GM23338 (cell line): ENCODE measurements around the gene MAST3. TPM values are rescaled to one million over a fixed set of nuclear protein-coding genes. Genes with fewer than 3 reads are reported as not detected.

Experiments
- ATAC-seq: fragments of 200-7000 bp; cut with Tn5 transposase; 3 replicates; pipeline ENCODE4 v1.9.1; 2020
- DNase-seq: peaks from one replicate; pipeline ENCODE4 v3.0.0-alpha.2; 2015; ENCODE audit warnings: low spot score
- H2AFZ ChIP-seq: fragments of 200-600 bp; sonication (generic); 2 replicates; pipeline ENCODE4 v1.8.0; 2016; ENCODE audit warnings: antibody characterized with exemption, mild to moderate bottlenecking, moderate library complexity
- H3F3A ChIP-seq: fragments of 200-600 bp; sonication (generic); replicated peaks from 2 replicates; pipeline ENCODE4 v1.8.0; 2017; ENCODE audit warnings: antibody characterized with exemption, mixed run types, low read depth
- H3K27ac ChIP-seq: fragments of 200-600 bp; sonication (generic); 2 replicates; pipeline ENCODE4 v1.6.1; 2016; ENCODE audit warnings: low read depth
- H3K27me3 ChIP-seq: fragments of 200-600 bp; sonication (generic); 2 replicates; pipeline ENCODE4 v1.8.0; 2016; ENCODE audit warnings: mild to moderate bottlenecking, mixed run types, moderate library complexity; ENCODE audit not compliant: insufficient read depth
- H3K36me3 ChIP-seq: fragments of 200-600 bp; sonication (generic); 2 replicates; pipeline ENCODE4 v1.8.0; 2016; ENCODE audit warnings: mild to moderate bottlenecking; ENCODE audit not compliant: insufficient read depth
- H3K4me1 ChIP-seq: fragments of 200-600 bp; sonication (generic); 2 replicates; pipeline ENCODE4 v1.8.0; 2016; ENCODE audit warnings: mild to moderate bottlenecking, moderate library complexity; ENCODE audit not compliant: insufficient read depth
- H3K4me2 ChIP-seq: fragments of 200-600 bp; sonication (generic); 2 replicates; pipeline ENCODE4 v1.7.1; 2017; ENCODE audit warnings: mixed run types
- H3K4me3 ChIP-seq: fragments of 200-600 bp; sonication (generic); 2 replicates; pipeline ENCODE4 v1.6.1; 2016; ENCODE audit warnings: mixed run types
- H3K79me2 ChIP-seq: fragments of 200-600 bp; sonication (generic); replicated peaks from 2 replicates; pipeline ENCODE4 v1.8.0; 2017; ENCODE audit warnings: mild to moderate bottlenecking; ENCODE audit not compliant: insufficient read depth
- H3K9me2 ChIP-seq: fragments of 200-600 bp; sonication (generic); 2 replicates; pipeline ENCODE4 v1.8.0; 2017; ENCODE audit not compliant: insufficient read depth
- H4K20me1 ChIP-seq: fragments of 200-600 bp; sonication (generic); replicated peaks from 2 replicates; pipeline ENCODE4 v1.8.0; 2017; ENCODE audit warnings: mild to moderate bottlenecking; ENCODE audit not compliant: insufficient read depth
- H3K27ac Mint-ChIP-seq: 2 replicates; pipeline ENCODE4 v1.8.0; 2020; ENCODE audit warnings: inconsistent platforms, mild to moderate bottlenecking, moderate library complexity, mixed read lengths
- H3K27me3 Mint-ChIP-seq: 3 replicates; pipeline ENCODE4 v1.8.0; 2022; ENCODE audit warnings: low read depth, mild to moderate bottlenecking, moderate library complexity, mixed read lengths, inconsistent platforms; ENCODE audit not compliant: insufficient read depth, poor library complexity
- H3K36me3 Mint-ChIP-seq: 3 replicates; pipeline ENCODE4 v1.8.0; 2021; ENCODE audit warnings: low read depth, mild to moderate bottlenecking, inconsistent platforms, moderate library complexity, mixed read lengths
- H3K4me1 Mint-ChIP-seq: 3 replicates; pipeline ENCODE4 v1.8.0; 2020; ENCODE audit warnings: mild to moderate bottlenecking, inconsistent platforms, mixed read lengths
- H3K4me3 Mint-ChIP-seq: 3 replicates; pipeline ENCODE4 v1.8.0; 2021; ENCODE audit warnings: moderate library complexity, mild to moderate bottlenecking, inconsistent platforms, mixed read lengths
- H3K9me3 Mint-ChIP-seq: 3 replicates; pipeline ENCODE4 v1.8.0; 2020; ENCODE audit warnings: moderate library complexity, mild to moderate bottlenecking, inconsistent platforms, mixed read lengths
- EZH2phosphoT487 ChIP-seq: fragments of 200-600 bp; sonication (generic); IDR thresholded peaks from one replicate; pipeline ENCODE4 v1.8.1; 2018; ENCODE audit warnings: antibody characterized with exemption; ENCODE audit not compliant: unreplicated experiment
- POLR2AphosphoS5 ChIP-seq: IDR thresholded peaks from 2 replicates; pipeline ENCODE4 v1.6.1; 2016; ENCODE audit warnings: antibody characterized with exemption, low read depth
- ZNF331 ChIP-seq: fragments of 250-450 bp; sonication (Bioruptor Pico); IDR thresholded peaks from 2 replicates; pipeline ENCODE4 v1.5.0; 2020; ENCODE audit warnings: low read depth, mild to moderate bottlenecking, moderate library complexity
- polyA plus RNA-seq: library from polyadenylated mRNA; unstranded; fragments of >200 nt; fragmentation: Nextera tagmentation; extraction: Ambion mirVana; gene quantifications from 2 replicates; pipeline ENCODE4 v1.2.1, GENCODE V29; 2016
- total RNA-seq: library from RNA; depleted of rRNA; stranded (reverse); fragments of >200 nt; shearing (Covaris generic); gene quantifications from 2 replicates; pipeline ENCODE4 v1.2.3, GENCODE V29; 2014
- TF ChIP-seq, protein P1 (sequence below): IDR thresholded peaks from one replicate; pipeline ENCODE4 v1.6.1; 2018; ENCODE audit warnings: antibody characterized with exemption; ENCODE audit not compliant: unreplicated experiment
- TF ChIP-seq, protein P2 (sequence below), 2 experiments: fragments of 200-600 bp in 1 of 2; sonication (generic) in 1 of 2; conservative IDR thresholded peaks; 2 replicates each; pipeline versions ENCODE4 v1.5.1 to v1.6.1; 2016 to 2017; ENCODE audit warnings: antibody characterized with exemption in 2 of 2, low read depth in 2 of 2, mild to moderate bottlenecking in 2 of 2, moderate library complexity in 1 of 2
- TF ChIP-seq, protein P3 (sequence below): fragments of 250-450 bp; sonication (Bioruptor Pico); IDR thresholded peaks from 2 replicates; pipeline ENCODE4 v1.5.0; 2020; ENCODE audit warnings: mild to moderate bottlenecking, moderate library complexity

The MAST3 gene
- total and polyA plus RNA-seq, 2 experiments from 2014 or later, result 5.6 to 8.8 TPM

- TF ChIP-seq, protein P1, sequence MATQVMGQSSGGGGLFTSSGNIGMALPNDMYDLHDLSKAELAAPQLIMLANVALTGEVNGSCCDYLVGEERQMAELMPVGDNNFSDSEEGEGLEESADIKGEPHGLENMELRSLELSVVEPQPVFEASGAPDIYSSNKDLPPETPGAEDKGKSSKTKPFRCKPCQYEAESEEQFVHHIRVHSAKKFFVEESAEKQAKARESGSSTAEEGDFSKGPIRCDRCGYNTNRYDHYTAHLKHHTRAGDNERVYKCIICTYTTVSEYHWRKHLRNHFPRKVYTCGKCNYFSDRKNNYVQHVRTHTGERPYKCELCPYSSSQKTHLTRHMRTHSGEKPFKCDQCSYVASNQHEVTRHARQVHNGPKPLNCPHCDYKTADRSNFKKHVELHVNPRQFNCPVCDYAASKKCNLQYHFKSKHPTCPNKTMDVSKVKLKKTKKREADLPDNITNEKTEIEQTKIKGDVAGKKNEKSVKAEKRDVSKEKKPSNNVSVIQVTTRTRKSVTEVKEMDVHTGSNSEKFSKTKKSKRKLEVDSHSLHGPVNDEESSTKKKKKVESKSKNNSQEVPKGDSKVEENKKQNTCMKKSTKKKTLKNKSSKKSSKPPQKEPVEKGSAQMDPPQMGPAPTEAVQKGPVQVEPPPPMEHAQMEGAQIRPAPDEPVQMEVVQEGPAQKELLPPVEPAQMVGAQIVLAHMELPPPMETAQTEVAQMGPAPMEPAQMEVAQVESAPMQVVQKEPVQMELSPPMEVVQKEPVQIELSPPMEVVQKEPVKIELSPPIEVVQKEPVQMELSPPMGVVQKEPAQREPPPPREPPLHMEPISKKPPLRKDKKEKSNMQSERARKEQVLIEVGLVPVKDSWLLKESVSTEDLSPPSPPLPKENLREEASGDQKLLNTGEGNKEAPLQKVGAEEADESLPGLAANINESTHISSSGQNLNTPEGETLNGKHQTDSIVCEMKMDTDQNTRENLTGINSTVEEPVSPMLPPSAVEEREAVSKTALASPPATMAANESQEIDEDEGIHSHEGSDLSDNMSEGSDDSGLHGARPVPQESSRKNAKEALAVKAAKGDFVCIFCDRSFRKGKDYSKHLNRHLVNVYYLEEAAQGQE, result no peak
- TF ChIP-seq, protein P2, sequence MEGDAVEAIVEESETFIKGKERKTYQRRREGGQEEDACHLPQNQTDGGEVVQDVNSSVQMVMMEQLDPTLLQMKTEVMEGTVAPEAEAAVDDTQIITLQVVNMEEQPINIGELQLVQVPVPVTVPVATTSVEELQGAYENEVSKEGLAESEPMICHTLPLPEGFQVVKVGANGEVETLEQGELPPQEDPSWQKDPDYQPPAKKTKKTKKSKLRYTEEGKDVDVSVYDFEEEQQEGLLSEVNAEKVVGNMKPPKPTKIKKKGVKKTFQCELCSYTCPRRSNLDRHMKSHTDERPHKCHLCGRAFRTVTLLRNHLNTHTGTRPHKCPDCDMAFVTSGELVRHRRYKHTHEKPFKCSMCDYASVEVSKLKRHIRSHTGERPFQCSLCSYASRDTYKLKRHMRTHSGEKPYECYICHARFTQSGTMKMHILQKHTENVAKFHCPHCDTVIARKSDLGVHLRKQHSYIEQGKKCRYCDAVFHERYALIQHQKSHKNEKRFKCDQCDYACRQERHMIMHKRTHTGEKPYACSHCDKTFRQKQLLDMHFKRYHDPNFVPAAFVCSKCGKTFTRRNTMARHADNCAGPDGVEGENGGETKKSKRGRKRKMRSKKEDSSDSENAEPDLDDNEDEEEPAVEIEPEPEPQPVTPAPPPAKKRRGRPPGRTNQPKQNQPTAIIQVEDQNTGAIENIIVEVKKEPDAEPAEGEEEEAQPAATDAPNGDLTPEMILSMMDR (conservative IDR thresholded peaks at IDR 0.05; ENCODE audit: low read depth in 2 of 2), result no peak
These were observed 34.4 kb downstream of the MAST3 start (continued) for GRCh38 chr19:18131841-18132596.

GRCh38 chr19:18135712-18136584 lies 38.4 kb downstream of the MAST3 start:
- Histone ChIP-seq H3K27ac (no peak overlapping the region), H3K79me2 (no peaks in the 10 kb centered on the region), H3K9me2 (no peaks in the 10 kb centered on the region), H2AFZ (no peak overlapping the region), H3K27me3 (no peaks in the 10 kb centered on the region), H3K4me3 (no peak overlapping the region), H3K4me1 (no peaks in the 10 kb centered on the region), H3K4me2 (no peak overlapping the region), H3F3A (no peaks in the 10 kb centered on the region), H4K20me1 (peaks cover 11% of the 10 kb centered on the region; the same call in 1 of the 2 replicates), H3K36me3 (peaks cover 6% of the 10 kb centered on the region; the same call in 1 of the 2 replicates)
- H3K9me3 Mint-ChIP-seq, result no peaks in the 10 kb centered on the region; the same call in 2 of the 3 replicates
- peaks cover 4% of the 10 kb centered on the region for H3K27me3 Mint-ChIP-seq
- ATAC-seq, result no peak
- no peaks in the 10 kb centered on the region for H3K4me1 Mint-ChIP-seq
- DNase-seq, result no peak
- H3K4me3 Mint-ChIP-seq, result no peak overlapping the region
- H3K36me3 Mint-ChIP-seq, result peaks cover 27% of the 10 kb centered on the region
- H3K27ac Mint-ChIP-seq, result no peak overlapping the region
- TF ChIP-seq, protein P1, result no peak
- TF ChIP-seq, protein P3, sequence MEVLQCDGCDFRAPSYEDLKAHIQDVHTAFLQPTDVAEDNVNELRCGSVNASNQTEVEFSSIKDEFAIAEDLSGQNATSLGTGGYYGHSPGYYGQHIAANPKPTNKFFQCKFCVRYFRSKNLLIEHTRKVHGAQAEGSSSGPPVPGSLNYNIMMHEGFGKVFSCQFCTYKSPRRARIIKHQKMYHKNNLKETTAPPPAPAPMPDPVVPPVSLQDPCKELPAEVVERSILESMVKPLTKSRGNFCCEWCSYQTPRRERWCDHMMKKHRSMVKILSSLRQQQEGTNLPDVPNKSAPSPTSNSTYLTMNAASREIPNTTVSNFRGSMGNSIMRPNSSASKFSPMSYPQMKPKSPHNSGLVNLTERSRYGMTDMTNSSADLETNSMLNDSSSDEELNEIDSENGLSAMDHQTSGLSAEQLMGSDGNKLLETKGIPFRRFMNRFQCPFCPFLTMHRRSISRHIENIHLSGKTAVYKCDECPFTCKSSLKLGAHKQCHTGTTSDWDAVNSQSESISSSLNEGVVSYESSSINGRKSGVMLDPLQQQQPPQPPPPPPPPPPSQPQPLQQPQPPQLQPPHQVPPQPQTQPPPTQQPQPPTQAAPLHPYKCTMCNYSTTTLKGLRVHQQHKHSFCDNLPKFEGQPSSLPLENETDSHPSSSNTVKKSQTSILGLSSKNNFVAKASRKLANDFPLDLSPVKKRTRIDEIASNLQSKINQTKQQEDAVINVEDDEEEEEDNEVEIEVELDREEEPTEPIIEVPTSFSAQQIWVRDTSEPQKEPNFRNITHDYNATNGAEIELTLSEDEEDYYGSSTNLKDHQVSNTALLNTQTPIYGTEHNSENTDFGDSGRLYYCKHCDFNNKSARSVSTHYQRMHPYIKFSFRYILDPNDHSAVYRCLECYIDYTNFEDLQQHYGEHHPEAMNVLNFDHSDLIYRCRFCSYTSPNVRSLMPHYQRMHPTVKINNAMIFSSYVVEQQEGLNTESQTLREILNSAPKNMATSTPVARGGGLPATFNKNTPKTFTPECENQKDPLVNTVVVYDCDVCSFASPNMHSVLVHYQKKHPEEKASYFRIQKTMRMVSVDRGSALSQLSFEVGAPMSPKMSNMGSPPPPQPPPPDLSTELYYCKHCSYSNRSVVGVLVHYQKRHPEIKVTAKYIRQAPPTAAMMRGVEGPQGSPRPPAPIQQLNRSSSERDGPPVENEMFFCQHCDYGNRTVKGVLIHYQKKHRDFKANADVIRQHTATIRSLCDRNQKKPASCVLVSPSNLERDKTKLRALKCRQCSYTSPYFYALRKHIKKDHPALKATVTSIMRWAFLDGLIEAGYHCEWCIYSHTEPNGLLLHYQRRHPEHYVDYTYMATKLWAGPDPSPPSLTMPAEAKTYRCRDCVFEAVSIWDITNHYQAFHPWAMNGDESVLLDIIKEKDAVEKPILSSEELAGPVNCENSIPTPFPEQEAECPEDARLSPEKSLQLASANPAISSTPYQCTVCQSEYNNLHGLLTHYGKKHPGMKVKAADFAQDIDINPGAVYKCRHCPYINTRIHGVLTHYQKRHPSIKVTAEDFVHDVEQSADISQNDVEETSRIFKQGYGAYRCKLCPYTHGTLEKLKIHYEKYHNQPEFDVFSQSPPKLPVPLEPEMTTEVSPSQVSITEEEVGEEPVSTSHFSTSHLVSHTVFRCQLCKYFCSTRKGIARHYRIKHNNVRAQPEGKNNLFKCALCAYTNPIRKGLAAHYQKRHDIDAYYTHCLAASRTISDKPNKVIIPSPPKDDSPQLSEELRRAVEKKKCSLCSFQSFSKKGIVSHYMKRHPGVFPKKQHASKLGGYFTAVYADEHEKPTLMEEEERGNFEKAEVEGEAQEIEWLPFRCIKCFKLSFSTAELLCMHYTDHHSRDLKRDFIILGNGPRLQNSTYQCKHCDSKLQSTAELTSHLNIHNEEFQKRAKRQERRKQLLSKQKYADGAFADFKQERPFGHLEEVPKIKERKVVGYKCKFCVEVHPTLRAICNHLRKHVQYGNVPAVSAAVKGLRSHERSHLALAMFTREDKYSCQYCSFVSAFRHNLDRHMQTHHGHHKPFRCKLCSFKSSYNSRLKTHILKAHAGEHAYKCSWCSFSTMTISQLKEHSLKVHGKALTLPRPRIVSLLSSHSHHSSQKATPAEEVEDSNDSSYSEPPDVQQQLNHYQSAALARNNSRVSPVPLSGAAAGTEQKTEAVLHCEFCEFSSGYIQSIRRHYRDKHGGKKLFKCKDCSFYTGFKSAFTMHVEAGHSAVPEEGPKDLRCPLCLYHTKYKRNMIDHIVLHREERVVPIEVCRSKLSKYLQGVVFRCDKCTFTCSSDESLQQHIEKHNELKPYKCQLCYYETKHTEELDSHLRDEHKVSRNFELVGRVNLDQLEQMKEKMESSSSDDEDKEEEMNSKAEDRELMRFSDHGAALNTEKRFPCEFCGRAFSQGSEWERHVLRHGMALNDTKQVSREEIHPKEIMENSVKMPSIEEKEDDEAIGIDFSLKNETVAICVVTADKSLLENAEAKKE (CRISPR knock-in tag), result no peak
- TF ChIP-seq EZH2phosphoT487, result no peak
- TF ChIP-seq POLR2AphosphoS5, result no peak
- no peak for TF ChIP-seq ZNF331 (CRISPR knock-in tag)
